Calu3 (cell line): Measurements from ENCODE around the gene MTNR1A. TPM values are rescaled to one million over a fixed set of nuclear protein-coding genes. Genes with fewer than 3 reads are reported as not detected.
"Not testable (repeated sequence)": the region's sequence is repeated elsewhere in the genome, so short reads cannot be mapped to it uniquely, and the experiment has no call there.

Experiments
- BruUV-seq: library from RNA; stranded (reverse); fragments of 400-500 nt; replicated peaks from 2 replicates; lab custom pipeline; 2021; lab: Mats Ljungman, UMichigan
- CTCF ChIA-PET: fragments of 300-600 bp; sonication (Branson Sonifier 250); formaldehyde crosslinking; loops from one replicate; lab custom pipeline; 2022; ENCODE audit warnings: antibody characterized with exemption; lab: Charles Lee
- DNase-seq: peaks from one replicate; pipeline ENCODE4 v3.0.0; 2022
- H3K27ac Mint-ChIP-seq: one replicate; pipeline ENCODE4 v1.8.0; 2022; ENCODE audit warnings: mixed read lengths; ENCODE audit not compliant: unreplicated experiment
- H3K27me3 Mint-ChIP-seq: one replicate; pipeline ENCODE4 v1.8.0; 2022; ENCODE audit warnings: mixed read lengths; ENCODE audit not compliant: unreplicated experiment
- H3K36me3 Mint-ChIP-seq: one replicate; pipeline ENCODE4 v1.8.0; 2022; ENCODE audit warnings: mild to moderate bottlenecking, moderate library complexity, mixed read lengths; ENCODE audit not compliant: insufficient read depth, unreplicated experiment
- H3K4me1 Mint-ChIP-seq: one replicate; pipeline ENCODE4 v1.8.0; 2022; ENCODE audit warnings: mild to moderate bottlenecking, low read depth, mixed read lengths; ENCODE audit not compliant: unreplicated experiment
- H3K4me3 Mint-ChIP-seq: one replicate; pipeline ENCODE4 v1.8.0; 2022; ENCODE audit warnings: mild to moderate bottlenecking, low read depth, moderate library complexity, mixed read lengths; ENCODE audit not compliant: unreplicated experiment
- H3K9me3 Mint-ChIP-seq: one replicate; pipeline ENCODE4 v1.8.0; 2022; ENCODE audit warnings: low read depth, mixed read lengths; ENCODE audit not compliant: unreplicated experiment
- intact Hi-C: fragments of 100-400 bp; cut with micrococcal nuclease; formaldehyde crosslinking; loops from one replicate; pipeline ENCODE4 v1.10.0; 2022; ENCODE audit not compliant: unreplicated experiment
- total RNA-seq: library from RNA; stranded (reverse); gene quantifications from 2 replicates; pipeline ENCODE4 v1.2.3, GENCODE V29; 2022
- TF ChIP-seq, protein P1 (sequence below): fragments of 200-600 bp; IDR thresholded peaks from one replicate; pipeline ENCODE4 v1.8.0; 2022; ENCODE audit warnings: antibody characterized with exemption; ENCODE audit not compliant: unreplicated experiment

MTNR1A gene
- total RNA-seq, 1 experiment from 2014 or later = 2.9 TPM

DNA sequence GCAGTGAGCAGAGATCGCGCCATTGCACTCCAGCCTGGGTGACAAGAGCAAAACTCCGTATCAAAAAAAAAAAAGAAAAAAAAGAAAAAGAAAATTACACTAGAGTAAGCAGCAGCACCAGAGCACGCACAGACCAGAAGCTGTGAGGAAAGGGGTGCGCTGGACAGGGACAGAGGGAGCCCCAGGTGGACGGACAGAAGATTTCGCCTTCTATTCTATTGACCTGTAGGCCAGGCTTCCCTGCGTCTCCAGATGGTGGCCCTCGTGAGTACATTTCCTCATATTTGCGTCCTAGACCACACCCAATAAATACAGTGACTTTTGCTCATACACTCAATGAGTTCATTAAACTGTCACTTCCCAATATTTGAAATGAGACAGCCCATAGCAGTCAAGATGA lies 19.1 kb downstream of the MTNR1A start:
- H3K4me1 Mint-ChIP-seq = no peaks in the 10 kb centered on the region
- TF ChIP-seq, protein P1, sequence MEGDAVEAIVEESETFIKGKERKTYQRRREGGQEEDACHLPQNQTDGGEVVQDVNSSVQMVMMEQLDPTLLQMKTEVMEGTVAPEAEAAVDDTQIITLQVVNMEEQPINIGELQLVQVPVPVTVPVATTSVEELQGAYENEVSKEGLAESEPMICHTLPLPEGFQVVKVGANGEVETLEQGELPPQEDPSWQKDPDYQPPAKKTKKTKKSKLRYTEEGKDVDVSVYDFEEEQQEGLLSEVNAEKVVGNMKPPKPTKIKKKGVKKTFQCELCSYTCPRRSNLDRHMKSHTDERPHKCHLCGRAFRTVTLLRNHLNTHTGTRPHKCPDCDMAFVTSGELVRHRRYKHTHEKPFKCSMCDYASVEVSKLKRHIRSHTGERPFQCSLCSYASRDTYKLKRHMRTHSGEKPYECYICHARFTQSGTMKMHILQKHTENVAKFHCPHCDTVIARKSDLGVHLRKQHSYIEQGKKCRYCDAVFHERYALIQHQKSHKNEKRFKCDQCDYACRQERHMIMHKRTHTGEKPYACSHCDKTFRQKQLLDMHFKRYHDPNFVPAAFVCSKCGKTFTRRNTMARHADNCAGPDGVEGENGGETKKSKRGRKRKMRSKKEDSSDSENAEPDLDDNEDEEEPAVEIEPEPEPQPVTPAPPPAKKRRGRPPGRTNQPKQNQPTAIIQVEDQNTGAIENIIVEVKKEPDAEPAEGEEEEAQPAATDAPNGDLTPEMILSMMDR = no peak
- no peak overlapping the region for H3K27ac Mint-ChIP-seq
- H3K36me3 Mint-ChIP-seq = no peaks in the 10 kb centered on the region
- intact Hi-C loops = no loop called here
- no TSS peak for BruUV-seq
- no peak for DNase-seq
- CTCF ChIA-PET = no interaction called here
- no peak overlapping the region for H3K4me3 Mint-ChIP-seq
- no peaks in the 10 kb centered on the region for H3K27me3 Mint-ChIP-seq
- H3K9me3 Mint-ChIP-seq = no peaks in the 10 kb centered on the region

DNA sequence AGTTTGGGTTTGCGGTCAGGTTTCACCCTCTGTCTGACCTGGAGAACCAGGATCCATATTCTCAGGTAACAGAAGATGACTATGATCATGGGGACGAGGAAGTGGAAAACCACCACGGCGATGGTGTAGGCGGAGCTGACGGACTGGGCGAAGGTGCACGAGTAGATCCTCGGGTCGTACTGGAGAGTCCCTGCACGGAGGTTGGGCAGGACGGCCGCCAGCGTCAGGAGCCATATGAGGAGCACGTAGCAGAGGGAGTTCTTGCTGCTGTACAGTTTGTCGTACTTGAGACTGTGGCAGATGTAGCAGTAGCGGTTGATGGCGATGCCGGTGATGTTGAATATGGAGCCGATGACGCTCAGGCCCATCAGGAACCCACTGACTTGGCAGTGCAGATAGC lies 21.3 kb downstream of the MTNR1A start:
- Mint-ChIP-seq H3K36me3 (no peaks in the 10 kb centered on the region), H3K27me3 (no peaks in the 10 kb centered on the region), H3K9me3 (no peaks in the 10 kb centered on the region), H3K4me1 (no peaks in the 10 kb centered on the region), H3K4me3 (no peak overlapping the region), H3K27ac (no peak overlapping the region)
- intact Hi-C loops = no loop called here
- CTCF ChIA-PET = no interaction called here
- TF ChIP-seq, protein P1 = no peak
- BruUV-seq = no TSS peak
- DNase-seq = no peak

DNA sequence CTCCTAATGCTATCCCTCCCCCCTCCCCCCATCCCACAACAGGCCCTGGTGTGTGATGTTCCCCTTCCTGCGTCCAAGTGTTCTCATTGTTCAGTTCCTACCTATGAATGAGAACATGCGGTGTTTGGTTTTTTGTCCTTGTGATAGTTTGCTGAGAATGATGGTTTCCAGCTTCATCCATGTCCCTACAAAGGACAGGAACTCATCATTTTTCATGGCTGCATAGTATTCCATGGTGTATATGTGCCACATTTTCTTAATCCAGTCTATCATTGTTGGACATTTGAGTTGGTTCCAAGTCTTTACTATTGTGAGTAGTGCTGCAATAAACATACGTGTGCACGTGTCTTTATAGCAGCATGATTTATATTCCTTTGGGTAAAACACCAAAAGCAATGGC lies 31.4 kb downstream of the MTNR1A start:
- DNase-seq, H3K27ac Mint-ChIP-seq, H3K4me3 Mint-ChIP-seq, BruUV-seq, intact Hi-C loops, H3K36me3 Mint-ChIP-seq, CTCF ChIA-PET, H3K9me3 Mint-ChIP-seq, H3K4me1 Mint-ChIP-seq, H3K27me3 Mint-ChIP-seq: not testable (repeated sequence)

DNA sequence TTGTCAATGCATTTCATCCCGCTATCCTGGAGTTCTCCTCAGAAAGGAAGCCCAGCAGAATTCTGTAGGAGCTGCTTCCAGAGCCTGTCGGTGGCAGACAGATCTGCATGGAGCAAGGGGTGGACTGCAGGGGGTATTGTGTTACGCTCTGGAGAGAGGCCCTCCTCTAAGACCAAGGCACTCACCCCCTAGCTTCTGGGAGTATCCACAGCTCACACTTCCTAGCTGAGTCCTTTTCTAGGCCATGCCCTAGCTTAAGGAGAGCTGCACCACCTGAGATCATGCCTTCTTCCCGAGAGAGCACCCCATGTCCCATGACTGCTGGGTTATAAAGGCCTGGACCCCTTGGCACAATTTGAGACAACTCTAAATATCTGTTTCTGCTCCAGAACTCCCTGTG lies 39.1 kb downstream of the MTNR1A start:
- H3K4me3 Mint-ChIP-seq = no peak overlapping the region
- CTCF ChIA-PET = no interaction called here
- TF ChIP-seq, protein P1 = no peak
- intact Hi-C loops = no loop called here
- DNase-seq = no peak
- peaks cover 2% of the 10 kb centered on the region for H3K9me3 Mint-ChIP-seq
- no peaks in the 10 kb centered on the region for H3K4me1 Mint-ChIP-seq
- no peaks in the 10 kb centered on the region for H3K36me3 Mint-ChIP-seq
- no peak overlapping the region for H3K27ac Mint-ChIP-seq
- H3K27me3 Mint-ChIP-seq = no peaks in the 10 kb centered on the region
- no TSS peak for BruUV-seq

DNA sequence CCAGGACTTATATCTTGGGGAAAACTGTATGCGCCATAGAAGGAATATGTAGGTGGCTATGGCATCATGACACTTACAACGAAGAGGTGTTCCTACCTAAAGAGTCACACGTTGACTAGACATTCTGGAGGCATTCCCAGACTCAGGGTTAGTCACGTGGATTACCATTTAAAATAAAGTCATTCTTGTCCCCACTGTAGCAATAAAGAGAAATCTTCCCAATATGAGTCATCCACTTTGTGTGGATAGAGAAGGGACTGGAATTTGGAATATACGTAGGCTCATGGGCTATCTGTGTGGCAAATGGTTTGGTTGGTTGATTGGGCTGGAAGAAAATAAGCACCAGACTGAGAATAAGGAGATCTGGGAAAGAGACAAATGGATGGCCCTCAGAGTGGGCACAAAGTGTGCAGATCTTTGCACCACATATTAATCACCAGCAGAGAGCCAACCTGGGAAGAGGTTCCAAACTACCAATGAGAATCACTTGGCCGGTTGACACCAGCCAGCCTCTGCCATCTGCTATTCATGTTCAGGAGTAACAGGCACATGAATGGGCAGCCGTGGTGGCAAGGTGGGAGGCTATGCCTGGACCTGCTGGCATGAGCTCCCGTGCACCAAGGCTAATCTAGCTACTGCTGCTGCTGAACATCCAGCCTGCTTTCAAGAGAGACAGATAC lies 41.0 kb downstream of the MTNR1A start:
- Mint-ChIP-seq H3K27ac (no peak overlapping the region), H3K36me3 (no peaks in the 10 kb centered on the region), H3K4me3 (no peak overlapping the region), H3K27me3 (no peaks in the 10 kb centered on the region), H3K4me1 (no peaks in the 10 kb centered on the region), H3K9me3 (peaks cover 2% of the 10 kb centered on the region)
- DNase-seq = no peak
- no TSS peak for BruUV-seq
- TF ChIP-seq, protein P1 = no peak
- intact Hi-C loops = no loop called here
- CTCF ChIA-PET = no interaction called here

DNA sequence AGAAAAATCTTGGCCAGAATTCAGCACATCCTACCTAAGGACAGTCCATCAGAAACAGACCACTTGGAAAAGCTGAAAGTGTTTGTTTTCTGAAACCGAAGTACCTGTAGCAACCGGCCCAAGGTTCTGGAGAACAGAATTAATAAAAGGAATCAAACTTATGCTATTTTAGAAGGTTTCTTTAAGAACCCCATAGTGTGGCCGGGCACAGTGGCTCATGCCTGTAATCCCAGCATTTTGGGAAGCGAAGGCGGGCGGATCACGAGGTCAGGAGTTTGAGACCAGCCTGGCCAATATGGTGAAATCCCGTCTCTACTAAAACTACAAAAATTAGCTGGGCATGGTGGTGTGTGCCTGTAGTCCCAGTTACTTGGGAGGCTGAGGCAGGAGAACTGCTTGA lies 50.6 kb downstream of the MTNR1A start:
- H3K4me1 Mint-ChIP-seq, DNase-seq, H3K9me3 Mint-ChIP-seq, BruUV-seq, H3K27ac Mint-ChIP-seq, intact Hi-C loops, H3K36me3 Mint-ChIP-seq, H3K4me3 Mint-ChIP-seq: not testable (repeated sequence)
- CTCF ChIA-PET = interaction anchor here (0.6 kb wide), 1 partner anchor 29 kb away, joined by 3 read pairs; no protein-coding TSS in a partner anchor
- peaks cover 24% of the 10 kb centered on the region for H3K27me3 Mint-ChIP-seq
